SU-DHL-6 (cell line): ENCODE measurements around the gene HGFAC.

Experiments
- H2AFZ ChIP-seq: fragments of 200-600 bp; sonication (generic); 2 replicates; pipeline ENCODE4 v1.6.1; 2014; ENCODE audit warnings: low read depth, mild to moderate bottlenecking, moderate library complexity, mixed read lengths, antibody characterized with exemption, low read length; ENCODE audit not compliant: severe bottlenecking
- H3F3A ChIP-seq: fragments of 200-600 bp; shearing (Covaris generic); 2 replicates; pipeline ENCODE4 v1.6.0; 2016; ENCODE audit warnings: antibody characterized with exemption, mild to moderate bottlenecking; ENCODE audit not compliant: insufficient read depth
- H3K27ac ChIP-seq: fragments of 200-600 bp; sonication (generic); 2 replicates; pipeline ENCODE4 v1.5.1; 2016; ENCODE audit warnings: low read depth, mild to moderate bottlenecking, low read length, moderate library complexity, mixed read lengths
- H3K27me3 ChIP-seq: fragments of 200-600 bp; sonication (generic), shearing (Covaris generic); 2 replicates; pipeline ENCODE4 v1.6.0; 2014; ENCODE audit warnings: mild to moderate bottlenecking, low read length
- H3K36me3 ChIP-seq: fragments of 200-600 bp; sonication (generic); 2 replicates; pipeline ENCODE4 v1.6.1; 2014; ENCODE audit warnings: mild to moderate bottlenecking, low read length, mixed read lengths
- H3K4me2 ChIP-seq: fragments of 300-600, 200-600 bp; shearing (Covaris generic), sonication (generic); 2 replicates; pipeline ENCODE4 v1.6.0; 2014; ENCODE audit warnings: low read length, low read depth, mild to moderate bottlenecking; ENCODE audit not compliant: poor library complexity, severe bottlenecking
- H3K4me3 ChIP-seq: fragments of 200-600 bp; sonication (generic); 2 replicates; pipeline ENCODE4 v1.5.1; 2014; ENCODE audit warnings: antibody characterized with exemption, low read length, mild to moderate bottlenecking, mixed read lengths; ENCODE audit not compliant: insufficient read depth, poor library complexity, severe bottlenecking
- H3K79me2 ChIP-seq: fragments of 200-600 bp; sonication (generic); 2 replicates; pipeline ENCODE4 v1.6.1; 2014; ENCODE audit warnings: mild to moderate bottlenecking, low read length, moderate library complexity; ENCODE audit not compliant: insufficient read depth
- H3K9ac ChIP-seq: fragments of 200-600 bp; sonication (generic); 2 replicates; pipeline ENCODE4 v1.7.0; 2014; ENCODE audit warnings: mild to moderate bottlenecking, low read length
- H3K9me2 ChIP-seq: fragments of 200-600 bp; sonication (generic); replicated peaks from 2 replicates; pipeline ENCODE4 v1.6.1; 2014; ENCODE audit warnings: low read length; ENCODE audit not compliant: insufficient read depth
- H3K9me3 ChIP-seq: fragments of 200-600 bp; sonication (generic); 2 replicates; pipeline ENCODE4 v1.6.1; 2014; ENCODE audit warnings: low read length, mixed read lengths; ENCODE audit not compliant: insufficient read depth
- H4K20me1 ChIP-seq: fragments of 200-600 bp; sonication (generic); 2 replicates; pipeline ENCODE4 v1.6.1; 2014; ENCODE audit warnings: low read depth, mild to moderate bottlenecking, antibody characterized with exemption, low read length, moderate library complexity, mixed read lengths
- CTCF ChIP-seq: fragments of 200-600 bp; sonication (generic); IDR thresholded peaks from one replicate; pipeline ENCODE4 v1.5.1; 2017; ENCODE audit warnings: antibody characterized with exemption, mild to moderate bottlenecking, low read length, moderate library complexity; ENCODE audit not compliant: insufficient read depth, poor library complexity, severe bottlenecking
- EZH2phosphoT487 ChIP-seq: fragments of 200-600 bp; sonication (generic), shearing (Covaris generic); conservative IDR thresholded peaks from 2 replicates; pipeline ENCODE4 v1.6.1; 2018; ENCODE audit warnings: mild to moderate bottlenecking, antibody characterized with exemption, low read length, moderate library complexity, mixed read lengths

The HGFAC gene

GRCh38 chr4:3427706-3428446 lies 13.9 kb upstream of the HGFAC start:
- Histone ChIP-seq H3K4me2 (no peak overlapping the region), H3K79me2 (no peaks in the 10 kb centered on the region), H3K27ac (no peak overlapping the region), H3K27me3 (no peaks in the 10 kb centered on the region), H4K20me1 (no peaks in the 10 kb centered on the region), H3K4me3 (no peak overlapping the region), H3K9ac (no peak overlapping the region), H3K9me3 (no peaks in the 10 kb centered on the region), H3K36me3 (no peaks in the 10 kb centered on the region), H2AFZ (no peak overlapping the region), H3F3A (no peaks in the 10 kb centered on the region), H3K9me2 (no peaks in the 10 kb centered on the region)
- TF ChIP-seq CTCF = no peak
- no peak for TF ChIP-seq EZH2phosphoT487

- Histone ChIP-seq H3K27me3 (no peaks in the 10 kb centered on the region), H3K27ac (no peak overlapping the region), H3F3A (no peaks in the 10 kb centered on the region), H3K4me3 (no peak overlapping the region), H3K4me2 (no peak overlapping the region), H3K9me3 (no peaks in the 10 kb centered on the region), H3K36me3 (no peaks in the 10 kb centered on the region), H3K9ac (no peak overlapping the region), H3K9me2 (no peaks in the 10 kb centered on the region), H4K20me1 (no peaks in the 10 kb centered on the region), H3K79me2 (no peaks in the 10 kb centered on the region), H2AFZ (no peak overlapping the region)
- TF ChIP-seq CTCF = no peak
- TF ChIP-seq EZH2phosphoT487 = no peak
Observed at GRCh38 chr4:3429651-3430050, 12.1 kb upstream of the HGFAC start.

GRCh38 chr4:3430524-3430923 lies 11.2 kb upstream of the HGFAC start:
- H3K9me3 ChIP-seq = no peaks in the 10 kb centered on the region
- H3K27ac ChIP-seq = no peak overlapping the region
- no peaks in the 10 kb centered on the region for H3K9me2 ChIP-seq
- no peak overlapping the region for H2AFZ ChIP-seq
- no peak overlapping the region for H3K4me2 ChIP-seq
- no peaks in the 10 kb centered on the region for H4K20me1 ChIP-seq
- no peak for TF ChIP-seq CTCF
- no peak for TF ChIP-seq EZH2phosphoT487
- no peaks in the 10 kb centered on the region for H3F3A ChIP-seq
- H3K36me3 ChIP-seq = no peaks in the 10 kb centered on the region
- H3K4me3 ChIP-seq = no peak overlapping the region
- H3K79me2 ChIP-seq = no peaks in the 10 kb centered on the region
- no peaks in the 10 kb centered on the region for H3K27me3 ChIP-seq
- H3K9ac ChIP-seq = no peak overlapping the region
